ENCODE data around the gene TPPP. TPM values are rescaled to one million over a fixed set of nuclear protein-coding genes. Genes with fewer than 3 reads are reported as not detected.

TPPP gene
- total and polyA plus RNA-seq, 9 donors: 1.1 to 8.8 (median 2.3) TPM

- TF ChIP-seq POLR2A (IDR thresholded peaks at IDR 0.05) (no peak), CTCF (IDR thresholded peaks at IDR 0.05) (no peak), EP300 (IDR thresholded peaks at IDR 0.05) (no peak)
- H3K9me3 ChIP-seq: no peaks in the 10 kb centered on the region
- DNase-seq: peak in 1 of 5 donors; percentile 21
- no peak overlapping the region for H3K4me3 ChIP-seq
- H3K27ac ChIP-seq: no peak overlapping the region
- H3K36me3 ChIP-seq: no peaks in the 10 kb centered on the region
- intact Hi-C loops (cut with DNase I): no loop called here
- 90 to 95% (median 93%) methylated on average over 14 of the region's 14 CpGs for WGBS, 3 donors
- no peaks in the 10 kb centered on the region for H3K27me3 ChIP-seq
- H3K4me1 ChIP-seq (ENCODE audit: insufficient read depth): peaks cover 4% of the 10 kb centered on the region
Measured at GRCh38 chr5:642481-642880, 50.7 kb downstream of the TPPP start.

- TF ChIP-seq EP300 (IDR thresholded peaks at IDR 0.05) (no peak), CTCF (IDR thresholded peaks at IDR 0.05) (no peak), POLR2A (IDR thresholded peaks at IDR 0.05) (no peak)
- no peaks in the 10 kb centered on the region for H3K9me3 ChIP-seq
- H3K27ac ChIP-seq: no peak overlapping the region
- intact Hi-C loops (cut with DNase I): no loop called here
- WGBS, 3 donors: 76 to 81% (median 78%) methylated on average over 14 of the region's 14 CpGs
- no peaks in the 10 kb centered on the region for H3K27me3 ChIP-seq
- no peak for DNase-seq
- H3K4me3 ChIP-seq: no peak overlapping the region
- H3K36me3 ChIP-seq: no peaks in the 10 kb centered on the region
- H3K4me1 ChIP-seq (ENCODE audit: insufficient read depth): peaks cover under 1% of the 10 kb centered on the region
Measured at GRCh38 chr5:641331-641765, 51.8 kb downstream of the TPPP start.

GRCh38 chr5:640461-641330 is 52.5 kb downstream of the TPPP start:
- peak in 1 of 5 donors; percentile 26 for DNase-seq
- Histone ChIP-seq H3K4me1 (ENCODE audit: insufficient read depth) (no peaks in the 10 kb centered on the region), H3K36me3 (no peaks in the 10 kb centered on the region), H3K4me3 (no peak overlapping the region), H3K9me3 (no peaks in the 10 kb centered on the region), H3K27ac (no peak overlapping the region), H3K27me3 (no peaks in the 10 kb centered on the region)
- intact Hi-C loops (cut with DNase I): no loop called here
- WGBS, 3 donors: 86 to 89% (median 88%) methylated on average over 35 of the region's 35 CpGs
- TF ChIP-seq POLR2A (IDR thresholded peaks at IDR 0.05) (no peak), CTCF (IDR thresholded peaks at IDR 0.05) (no peak), EP300 (IDR thresholded peaks at IDR 0.05) (no peak)

- H3K27ac ChIP-seq: no peak overlapping the region
- H3K9me3 ChIP-seq: no peaks in the 10 kb centered on the region
- intact Hi-C loops (cut with DNase I): no loop called here
- no peak overlapping the region for H3K4me3 ChIP-seq
- WGBS, 3 donors: 90 to 94% (median 91%) methylated on average over 17 to 20 of the region's 20 CpGs
- no peaks in the 10 kb centered on the region for H3K4me1 ChIP-seq (ENCODE audit: insufficient read depth)
- TF ChIP-seq CTCF (IDR thresholded peaks at IDR 0.05) (no peak), EP300 (IDR thresholded peaks at IDR 0.05) (no peak)
- H3K36me3 ChIP-seq: no peaks in the 10 kb centered on the region
- peak in 1 of 5 donors; percentile 23 for DNase-seq
- H3K27me3 ChIP-seq: no peaks in the 10 kb centered on the region
Measured at GRCh38 chr5:639584-640213, 53.5 kb downstream of the TPPP start.

Measured in ovary (tissue), 9 donors.